Lung (tissue), 12 donors: ENCODE results near the gene FYN. TPM values are rescaled to one million over a fixed set of nuclear protein-coding genes. Genes with fewer than 3 reads are reported as not detected.

ENCODE experiments used
- ATAC-seq: fragments of 200-7000 bp; cut with Tn5 transposase; one replicate; pipeline ENCODE4 v1.9.1; 2020; ENCODE audit warnings: moderate number of reproducible peaks; ENCODE audit not compliant: insufficient read depth, low FRiP score
- DNase-seq, 3 donors: peaks; one replicate each; pipeline ENCODE4 v3.0.0-alpha.2; 2013 to 2017
- H3K27ac ChIP-seq, 2 donors: one replicate each; pipeline ENCODE4 v1.5.1; 2013; ENCODE audit warnings: mild to moderate bottlenecking in 2 of 2, moderate library complexity in 2 of 2, control low read depth in 1 of 2, inconsistent platforms in 1 of 2, low read depth in 1 of 2, low read length in 1 of 2
- H3K27me3 ChIP-seq, 3 donors: one replicate each; pipeline ENCODE4 v1.5.1; 2013; ENCODE audit warnings: low read length in 2 of 3; ENCODE audit not compliant: control insufficient read depth in 3 of 3, insufficient read depth in 3 of 3
- H3K36me3 ChIP-seq, 4 donors: one replicate each; pipeline ENCODE4 v1.5.1; 2013; ENCODE audit warnings: low read length in 4 of 4, mild to moderate bottlenecking in 1 of 4, moderate library complexity in 1 of 4; ENCODE audit not compliant: control insufficient read depth in 4 of 4, insufficient read depth in 4 of 4
- H3K4me1 ChIP-seq, 5 donors: one replicate each; pipeline ENCODE4 v1.5.1; 2013; ENCODE audit warnings: low read length in 5 of 5, mild to moderate bottlenecking in 2 of 5, moderate library complexity in 1 of 5; ENCODE audit not compliant: control insufficient read depth in 5 of 5, insufficient read depth in 5 of 5
- H3K4me3 ChIP-seq: one replicate; pipeline ENCODE4 v1.5.1; 2013; ENCODE audit warnings: mild to moderate bottlenecking, control low read depth, moderate library complexity
- H3K9ac ChIP-seq, 2 donors: one replicate each; pipeline ENCODE4 v1.5.1; 2013; ENCODE audit warnings: low read length in 2 of 2, control low read depth in 1 of 2; ENCODE audit not compliant: insufficient read depth in 1 of 2
- H3K9me3 ChIP-seq, 4 donors: one replicate each; pipeline ENCODE4 v1.5.1; 2013; ENCODE audit warnings: low read length in 3 of 4, mild to moderate bottlenecking in 1 of 4, moderate library complexity in 1 of 4; ENCODE audit not compliant: control insufficient read depth in 4 of 4, insufficient read depth in 3 of 4
- WGBS, 2 donors: extraction: QIAGEN DNeasy Blood & Tissue Kit; methylation state at CpG; one replicate each; pipeline ENCODE4 v1.1.7; 2013; 5-methylcytosine and 5-hydroxymethylcytosine counted together
- polyA plus RNA-seq, 2 donors: library from polyadenylated mRNA; stranded (reverse); fragments of 200-250 nt; gene quantifications; one replicate each; pipeline ENCODE4 v1.2.1, GENCODE V29; 2013
- total RNA-seq, 2 donors: library from RNA; depleted of rRNA in 1 of 2; stranded (reverse); fragments of >200 nt in 1 of 2; gene quantifications; one replicate each; pipeline ENCODE4 v1.2.1, GENCODE V29; 2014 to 2021
- TF ChIP-seq, protein P1 (sequence below): IDR thresholded peaks from 2 replicates; pipeline ENCODE4 v1.5.1; 2012; ENCODE audit warnings: mild to moderate bottlenecking; ENCODE audit errors: control extremely low read depth, extremely low read depth
- donor health status: control.
- donor health status: control.
- donor health status: Bipolar disorder and iron deficiency.
- donor health status: healthy.
- donor health status: DM: yes; HTN: yes; CAD: no.

Gene FYN
- total and polyA plus RNA-seq, 4 donors, result 27.3 to 157 (median 71.0) TPM

DNA sequence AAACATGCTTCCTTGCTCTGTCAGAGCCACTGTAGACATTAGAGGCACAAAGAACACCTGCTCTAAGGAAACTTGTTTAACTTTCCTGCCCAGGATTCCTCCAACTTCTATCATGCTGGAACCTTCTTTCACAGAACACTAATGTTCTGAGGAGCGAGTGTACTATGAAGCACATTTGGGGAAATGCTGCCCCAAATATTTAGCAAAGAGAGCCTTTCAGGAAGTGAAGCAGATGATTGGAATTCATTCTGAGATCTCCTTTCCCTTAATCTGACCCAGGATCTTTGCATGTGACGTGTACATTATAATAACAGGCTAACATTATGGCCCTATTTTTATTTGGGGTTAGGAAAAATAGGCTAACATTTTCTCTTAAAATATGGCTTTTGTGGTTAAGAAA lies 21.0 kb upstream of the FYN start:
- H3K4me1 ChIP-seq, result peaks cover 0 to 5% (median 0%) of the 10 kb centered on the region in 5 donors
- no peak overlapping the region for H3K9ac ChIP-seq
- no peak overlapping the region for H3K27ac ChIP-seq
- H3K27me3 ChIP-seq, result no peaks in the 10 kb centered on the region
- ATAC-seq (no peak), DNase-seq (no peak)
- no peak overlapping the region for H3K4me3 ChIP-seq
- WGBS, 2 donors, result 75 to 91% methylated on average over 2 of the region's 2 CpGs
- TF ChIP-seq, protein P1, sequence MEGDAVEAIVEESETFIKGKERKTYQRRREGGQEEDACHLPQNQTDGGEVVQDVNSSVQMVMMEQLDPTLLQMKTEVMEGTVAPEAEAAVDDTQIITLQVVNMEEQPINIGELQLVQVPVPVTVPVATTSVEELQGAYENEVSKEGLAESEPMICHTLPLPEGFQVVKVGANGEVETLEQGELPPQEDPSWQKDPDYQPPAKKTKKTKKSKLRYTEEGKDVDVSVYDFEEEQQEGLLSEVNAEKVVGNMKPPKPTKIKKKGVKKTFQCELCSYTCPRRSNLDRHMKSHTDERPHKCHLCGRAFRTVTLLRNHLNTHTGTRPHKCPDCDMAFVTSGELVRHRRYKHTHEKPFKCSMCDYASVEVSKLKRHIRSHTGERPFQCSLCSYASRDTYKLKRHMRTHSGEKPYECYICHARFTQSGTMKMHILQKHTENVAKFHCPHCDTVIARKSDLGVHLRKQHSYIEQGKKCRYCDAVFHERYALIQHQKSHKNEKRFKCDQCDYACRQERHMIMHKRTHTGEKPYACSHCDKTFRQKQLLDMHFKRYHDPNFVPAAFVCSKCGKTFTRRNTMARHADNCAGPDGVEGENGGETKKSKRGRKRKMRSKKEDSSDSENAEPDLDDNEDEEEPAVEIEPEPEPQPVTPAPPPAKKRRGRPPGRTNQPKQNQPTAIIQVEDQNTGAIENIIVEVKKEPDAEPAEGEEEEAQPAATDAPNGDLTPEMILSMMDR, result no peak
- H3K9me3 ChIP-seq, result no peaks in the 10 kb centered on the region
- H3K36me3 ChIP-seq, result no peaks in the 10 kb centered on the region

- no peaks in the 10 kb centered on the region for H3K27me3 ChIP-seq
- WGBS, 2 donors, result 76 to 83% methylated on average over 4 of the region's 4 CpGs
- no peaks in the 10 kb centered on the region for H3K9me3 ChIP-seq
- H3K27ac ChIP-seq, result no peak overlapping the region
- peak in 1 of 3 donors; percentile 23 for DNase-seq
- H3K4me1 ChIP-seq, result peaks cover 0 to 16% (median 0%) of the 10 kb centered on the region in 5 donors
- no peak overlapping the region for H3K4me3 ChIP-seq
- TF ChIP-seq, protein P1, result no peak
- no peak overlapping the region for H3K9ac ChIP-seq
- no peaks in the 10 kb centered on the region for H3K36me3 ChIP-seq
- ATAC-seq, result no peak
These were observed 19.2 kb upstream of the FYN start for GRCh38 chr6:111892431-111892830.

- TF ChIP-seq, protein P1, result no peak
- Histone ChIP-seq H3K27me3 (no peaks in the 10 kb centered on the region), H3K4me1 (peaks cover 0 to 16% (median 0%) of the 10 kb centered on the region in 5 donors), H3K36me3 (no peaks in the 10 kb centered on the region), H3K9me3 (no peaks in the 10 kb centered on the region), H3K27ac (no peak overlapping the region), H3K4me3 (no peak overlapping the region), H3K9ac (no peak overlapping the region)
- DNase-seq (no peak), ATAC-seq (no peak)
These were observed 17.7 kb upstream of the FYN start for GRCh38 chr6:111890988-111891387.
